ENCODE measurements around the gene SLC26A1.

Gene SLC26A1

GRCh38 chr4:1026115-1026514 lies 32.9 kb upstream of the SLC26A1 start:
- H3K4me1 ChIP-seq (ENCODE audit: insufficient read depth, low read length): no peaks in the 10 kb centered on the region
- no peak overlapping the region for H3K4me3 ChIP-seq (ENCODE audit: low read depth in 1 of 2, low read length in 2 of 2)
- no peak overlapping the region for H3K9ac ChIP-seq (ENCODE audit: low read length)
- H3K9me3 ChIP-seq (ENCODE audit: low read length): no peaks in the 10 kb centered on the region
- H3K36me3 ChIP-seq (ENCODE audit: insufficient read depth, low read length): no peaks in the 10 kb centered on the region
- no peak overlapping the region for H3K27ac ChIP-seq (ENCODE audit: low read depth, low read length)
- H3K27me3 ChIP-seq (ENCODE audit: control insufficient read depth in 1 of 2, insufficient read depth in 2 of 2, low read length in 2 of 2): peaks cover 0 to 31% of the 10 kb centered on the region in 2 donors

DNA sequence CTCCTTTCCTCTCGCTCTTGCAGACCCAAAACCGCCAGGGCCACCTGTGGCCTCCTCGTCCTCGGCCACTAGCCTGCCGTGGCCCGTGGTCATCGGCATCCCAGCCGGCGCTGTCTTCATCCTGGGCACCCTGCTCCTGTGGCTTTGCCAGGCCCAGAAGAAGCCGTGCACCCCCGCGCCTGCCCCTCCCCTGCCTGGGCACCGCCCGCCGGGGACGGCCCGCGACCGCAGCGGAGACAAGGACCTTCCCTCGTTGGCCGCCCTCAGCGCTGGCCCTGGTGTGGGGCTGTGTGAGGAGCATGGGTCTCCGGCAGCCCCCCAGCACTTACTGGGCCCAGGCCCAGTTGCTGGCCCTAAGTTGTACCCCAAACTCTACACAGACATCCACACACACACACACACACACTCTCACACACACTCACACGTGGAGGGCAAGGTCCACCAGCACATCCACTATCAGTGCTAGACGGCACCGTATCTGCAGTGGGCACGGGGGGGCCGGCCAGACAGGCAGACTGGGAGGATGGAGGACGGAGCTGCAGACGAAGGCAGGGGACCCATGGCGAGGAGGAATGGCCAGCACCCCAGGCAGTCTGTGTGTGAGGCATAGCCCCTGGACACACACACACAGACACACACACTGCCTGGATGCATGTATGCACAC lies 31.8 kb upstream of the SLC26A1 start:
- no peaks in the 10 kb centered on the region for H3K4me1 ChIP-seq (ENCODE audit: insufficient read depth, low read length)
- H3K27me3 ChIP-seq (ENCODE audit: control insufficient read depth in 1 of 2, insufficient read depth in 2 of 2, low read length in 2 of 2): peaks cover 0 to 20% of the 10 kb centered on the region in 2 donors
- no peaks in the 10 kb centered on the region for H3K9me3 ChIP-seq (ENCODE audit: low read length)
- H3K27ac ChIP-seq (ENCODE audit: low read depth, low read length): no peak overlapping the region
- H3K9ac ChIP-seq (ENCODE audit: low read length): no peak overlapping the region
- no peaks in the 10 kb centered on the region for H3K36me3 ChIP-seq (ENCODE audit: insufficient read depth, low read length)
- H3K4me3 ChIP-seq (ENCODE audit: low read depth in 1 of 2, low read length in 2 of 2): no peak overlapping the region

- Histone ChIP-seq H3K27ac (ENCODE audit: low read depth, low read length) (no peak overlapping the region), H3K4me3 (ENCODE audit: low read depth in 1 of 2, low read length in 2 of 2) (no peak overlapping the region), H3K4me1 (ENCODE audit: insufficient read depth, low read length) (no peaks in the 10 kb centered on the region), H3K9me3 (ENCODE audit: low read length) (no peaks in the 10 kb centered on the region), H3K27me3 (ENCODE audit: control insufficient read depth in 1 of 2, insufficient read depth in 2 of 2, low read length in 2 of 2) (peaks cover 0 to 12% of the 10 kb centered on the region in 2 donors), H3K9ac (ENCODE audit: low read length) (no peak overlapping the region), H3K36me3 (ENCODE audit: insufficient read depth, low read length) (no peaks in the 10 kb centered on the region)
These were observed 30.9 kb upstream of the SLC26A1 start for GRCh38 chr4:1023895-1024740.

- H3K27ac ChIP-seq (ENCODE audit: low read depth, low read length): no peak overlapping the region
- H3K36me3 ChIP-seq (ENCODE audit: insufficient read depth, low read length): no peaks in the 10 kb centered on the region
- no peaks in the 10 kb centered on the region for H3K4me1 ChIP-seq (ENCODE audit: insufficient read depth, low read length)
- H3K9me3 ChIP-seq (ENCODE audit: low read length): no peaks in the 10 kb centered on the region
- H3K4me3 ChIP-seq (ENCODE audit: low read depth in 1 of 2, low read length in 2 of 2): no peak overlapping the region
- H3K9ac ChIP-seq (ENCODE audit: low read length): no peak overlapping the region
- peaks cover 0 to 5% of the 10 kb centered on the region in 2 donors for H3K27me3 ChIP-seq (ENCODE audit: control insufficient read depth in 1 of 2, insufficient read depth in 2 of 2, low read length in 2 of 2)
These were observed 30.0 kb upstream of the SLC26A1 start for GRCh38 chr4:1023075-1023640.

DNA sequence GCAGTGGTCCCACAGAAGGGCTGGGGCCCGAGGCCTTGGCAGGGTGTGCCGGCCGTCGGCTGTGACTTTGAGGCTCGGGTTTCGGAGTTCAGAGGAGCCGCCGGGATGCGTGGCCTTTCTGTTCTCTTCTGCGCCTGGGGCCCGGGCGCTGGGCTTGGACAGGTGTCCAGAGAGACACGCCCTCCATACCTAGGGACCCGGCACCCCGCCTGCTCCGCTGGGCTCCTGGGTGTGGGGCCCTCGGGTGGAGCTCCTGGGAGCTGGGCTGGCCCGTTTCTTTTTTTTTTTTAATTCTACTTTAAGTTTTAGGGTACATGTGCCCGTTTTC lies 29.5 kb upstream of the SLC26A1 start:
- H3K4me1 ChIP-seq (ENCODE audit: insufficient read depth, low read length): no peaks in the 10 kb centered on the region

GRCh38 chr4:1022051-1022738 lies 29.0 kb upstream of the SLC26A1 start:
- Histone ChIP-seq H3K4me3 (ENCODE audit: low read depth in 1 of 2, low read length in 2 of 2) (no peak overlapping the region), H3K4me1 (ENCODE audit: insufficient read depth, low read length) (no peaks in the 10 kb centered on the region), H3K27ac (ENCODE audit: low read depth, low read length) (no peak overlapping the region), H3K27me3 (ENCODE audit: control insufficient read depth in 1 of 2, insufficient read depth in 2 of 2, low read length in 2 of 2) (no peaks in the 10 kb centered on the region), H3K9me3 (ENCODE audit: low read length) (no peaks in the 10 kb centered on the region), H3K36me3 (ENCODE audit: insufficient read depth, low read length) (no peaks in the 10 kb centered on the region), H3K9ac (ENCODE audit: low read length) (no peak overlapping the region)

More for the DNA sequence above, 29.5 kb upstream of the SLC26A1 start:
- peaks cover 0 to under 1% of the 10 kb centered on the region in 2 donors for H3K27me3 ChIP-seq (ENCODE audit: control insufficient read depth in 1 of 2, insufficient read depth in 2 of 2, low read length in 2 of 2)
- no peaks in the 10 kb centered on the region for H3K9me3 ChIP-seq (ENCODE audit: low read length)
- H3K27ac ChIP-seq (ENCODE audit: low read depth, low read length): no peak overlapping the region
- no peak overlapping the region for H3K9ac ChIP-seq (ENCODE audit: low read length)
- no peak overlapping the region for H3K4me3 ChIP-seq (ENCODE audit: low read depth in 1 of 2, low read length in 2 of 2)
- H3K36me3 ChIP-seq (ENCODE audit: insufficient read depth, low read length): no peaks in the 10 kb centered on the region

DNA sequence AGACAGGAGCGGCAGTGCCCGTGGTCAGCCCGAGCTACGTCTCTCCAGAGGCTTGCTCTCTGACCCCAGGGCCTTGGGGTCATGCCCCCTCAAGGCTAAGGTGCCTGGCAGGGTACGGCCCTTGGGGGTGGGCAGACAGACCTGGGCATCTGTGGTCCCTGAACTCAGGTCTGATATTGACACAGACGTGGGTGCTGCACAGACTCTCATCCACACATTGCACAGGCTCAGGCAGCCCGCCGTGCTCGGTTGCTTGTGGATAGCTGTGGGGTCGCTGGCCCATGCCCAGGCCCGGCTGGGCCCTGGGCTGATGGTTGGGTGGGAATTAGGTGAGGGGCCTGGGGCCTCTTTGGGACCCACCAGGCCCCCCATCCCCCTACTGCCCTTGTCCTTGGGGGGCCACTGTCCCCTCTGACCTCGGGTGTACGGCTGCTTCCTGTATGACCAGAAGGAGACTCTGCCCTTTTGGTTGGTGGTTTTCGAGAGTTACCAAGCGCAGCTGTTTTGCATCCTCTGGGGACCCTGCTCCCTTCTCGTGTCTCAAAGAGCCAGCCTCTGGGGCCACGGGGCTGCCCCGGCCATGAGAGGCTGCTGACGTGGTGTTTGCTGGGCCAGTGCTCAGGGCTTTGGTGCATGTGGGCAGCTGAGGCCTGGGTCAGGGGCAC lies 28.3 kb upstream of the SLC26A1 start:
- Histone ChIP-seq H3K9me3 (ENCODE audit: low read length) (no peaks in the 10 kb centered on the region), H3K4me3 (ENCODE audit: low read depth in 1 of 2, low read length in 2 of 2) (no peak overlapping the region), H3K27ac (ENCODE audit: low read depth, low read length) (no peak overlapping the region), H3K27me3 (ENCODE audit: control insufficient read depth in 1 of 2, insufficient read depth in 2 of 2, low read length in 2 of 2) (no peaks in the 10 kb centered on the region), H3K4me1 (ENCODE audit: insufficient read depth, low read length) (no peaks in the 10 kb centered on the region), H3K9ac (ENCODE audit: low read length) (no peak overlapping the region), H3K36me3 (ENCODE audit: insufficient read depth, low read length) (no peaks in the 10 kb centered on the region)

- H3K27me3 ChIP-seq (ENCODE audit: control insufficient read depth in 1 of 2, insufficient read depth in 2 of 2, low read length in 2 of 2): no peaks in the 10 kb centered on the region
- H3K36me3 ChIP-seq (ENCODE audit: insufficient read depth, low read length): no peaks in the 10 kb centered on the region
- H3K4me3 ChIP-seq (ENCODE audit: low read depth in 1 of 2, low read length in 2 of 2): no peak overlapping the region
- H3K9ac ChIP-seq (ENCODE audit: low read length): no peak overlapping the region
- H3K27ac ChIP-seq (ENCODE audit: low read depth, low read length): no peak overlapping the region
- H3K4me1 ChIP-seq (ENCODE audit: insufficient read depth, low read length): no peaks in the 10 kb centered on the region
- no peaks in the 10 kb centered on the region for H3K9me3 ChIP-seq (ENCODE audit: low read length)
These were observed 26.7 kb upstream of the SLC26A1 start for GRCh38 chr4:1019729-1020470.

GRCh38 chr4:1019320-1019719 lies 26.1 kb upstream of the SLC26A1 start:
- H3K9me3 ChIP-seq (ENCODE audit: low read length): no peaks in the 10 kb centered on the region
- H3K9ac ChIP-seq (ENCODE audit: low read length): no peak overlapping the region

GRCh38 chr4:1018147-1019020 lies 25.2 kb upstream of the SLC26A1 start:
- Histone ChIP-seq H3K4me1 (ENCODE audit: insufficient read depth, low read length) (no peaks in the 10 kb centered on the region), H3K27me3 (ENCODE audit: control insufficient read depth in 1 of 2, insufficient read depth in 2 of 2, low read length in 2 of 2) (no peaks in the 10 kb centered on the region), H3K4me3 (ENCODE audit: low read depth in 1 of 2, low read length in 2 of 2) (no peak overlapping the region), H3K9ac (ENCODE audit: low read length) (no peak overlapping the region), H3K9me3 (ENCODE audit: low read length) (no peaks in the 10 kb centered on the region), H3K36me3 (ENCODE audit: insufficient read depth, low read length) (no peaks in the 10 kb centered on the region), H3K27ac (ENCODE audit: low read depth, low read length) (no peak overlapping the region)

More at GRCh38 chr4:1019320-1019719, 26.1 kb upstream of the SLC26A1 start:
- H3K4me3 ChIP-seq (ENCODE audit: low read depth in 1 of 2, low read length in 2 of 2): no peak overlapping the region
- H3K36me3 ChIP-seq (ENCODE audit: insufficient read depth, low read length): no peaks in the 10 kb centered on the region
- no peaks in the 10 kb centered on the region for H3K4me1 ChIP-seq (ENCODE audit: insufficient read depth, low read length)
- H3K27ac ChIP-seq (ENCODE audit: low read depth, low read length): no peak overlapping the region
- no peaks in the 10 kb centered on the region for H3K27me3 ChIP-seq (ENCODE audit: control insufficient read depth in 1 of 2, insufficient read depth in 2 of 2, low read length in 2 of 2)
